AG10803 (cell line): ENCODE measurements around the gene LRRTM1.

Experiments
- DNase-seq: peaks from one replicate; pipeline ENCODE4 v3.0.0; 2010; ENCODE audit warnings: low read depth
- H3K4me3 ChIP-seq: 2 replicates; pipeline ENCODE4 v1.5.1; 2011; ENCODE audit warnings: mild to moderate bottlenecking, low read length, control low read depth
- CTCF ChIP-seq: conservative IDR thresholded peaks from 2 replicates; pipeline ENCODE4 v1.5.1; 2011; ENCODE audit warnings: mild to moderate bottlenecking, low read length, control low read depth, inconsistent platforms

LRRTM1 gene

GRCh38 chr2:80335411-80335810, 30.9 kb upstream of the LRRTM1 start:
- no peak overlapping the region for H3K4me3 ChIP-seq
- no peak for DNase-seq
- no peak for TF ChIP-seq CTCF

- TF ChIP-seq CTCF, result no peak
- no peak overlapping the region for H3K4me3 ChIP-seq
- no peak for DNase-seq
Measured at GRCh38 chr2:80333886-80334285, 29.3 kb upstream of the LRRTM1 start.

GRCh38 chr2:80330527-80331450, 26.2 kb upstream of the LRRTM1 start:
- H3K4me3 ChIP-seq, result no peak overlapping the region
- DNase-seq, result no peak
- TF ChIP-seq CTCF, result no peak

GRCh38 chr2:80329491-80329890, 24.9 kb upstream of the LRRTM1 start:
- no peak overlapping the region for H3K4me3 ChIP-seq
- no peak for TF ChIP-seq CTCF
- DNase-seq, result no peak

- no peak for TF ChIP-seq CTCF
- no peak overlapping the region for H3K4me3 ChIP-seq
- no peak for DNase-seq
Measured at GRCh38 chr2:80328159-80328571, 23.6 kb upstream of the LRRTM1 start.

- no peak overlapping the region for H3K4me3 ChIP-seq
- TF ChIP-seq CTCF, result no peak
- no peak for DNase-seq
Measured at GRCh38 chr2:80326861-80327260, 22.3 kb upstream of the LRRTM1 start.

GRCh38 chr2:80326214-80326613, 21.7 kb upstream of the LRRTM1 start:
- DNase-seq, result peak; percentile 49
- H3K4me3 ChIP-seq, result no peak overlapping the region
- peak; percentile 59 for TF ChIP-seq CTCF
